Mesodermal cell (in vitro differentiated cells): ENCODE data around the gene B3GLCT.
"Not testable (repeated sequence)": the region's sequence is repeated elsewhere in the genome, so short reads cannot be mapped to it uniquely, and the experiment has no call there.

Source experiments
- H3K27ac ChIP-seq: 2 replicates; pipeline ENCODE4 v1.7.0; 2013; ENCODE audit warnings: mild to moderate bottlenecking, low read depth, low read length, moderate library complexity; ENCODE audit not compliant: severe bottlenecking
- H3K36me3 ChIP-seq: 2 replicates; pipeline ENCODE4 v1.7.1; 2013; ENCODE audit warnings: mild to moderate bottlenecking, low read length, moderate library complexity; ENCODE audit not compliant: control insufficient read depth, insufficient read depth
- H3K4me1 ChIP-seq: one replicate; pipeline ENCODE4 v1.7.1; 2013; ENCODE audit warnings: mild to moderate bottlenecking, low read length; ENCODE audit not compliant: insufficient read depth, control insufficient read depth, poor library complexity, severe bottlenecking
- H3K4me3 ChIP-seq: 2 replicates; pipeline ENCODE4 v1.7.0; 2013; ENCODE audit warnings: low read length, control low read depth, mild to moderate bottlenecking; ENCODE audit not compliant: insufficient read depth, poor library complexity, severe bottlenecking; ENCODE audit errors: extremely low read depth
- H3K9me3 ChIP-seq: 2 replicates; pipeline ENCODE4 v1.7.1; 2013; ENCODE audit warnings: mild to moderate bottlenecking, low read length, moderate library complexity; ENCODE audit not compliant: control insufficient read depth
- WGBS, 2 experiments: methylation state at CpG; one replicate each; pipeline ENCODE4 v1.1.5; 2013; ENCODE audit warnings: missing lambda C conversion rate in 2 of 2; ENCODE audit not compliant: insufficient coverage in 2 of 2; 5-methylcytosine and 5-hydroxymethylcytosine counted together

The B3GLCT gene

GRCh38 chr13:31168166-31168565, 31.6 kb upstream of the B3GLCT start:
- Histone ChIP-seq H3K4me3 (no peak overlapping the region), H3K27ac (no peak overlapping the region), H3K4me1 (no peaks in the 10 kb centered on the region), H3K36me3 (no peaks in the 10 kb centered on the region), H3K9me3 (no peaks in the 10 kb centered on the region)
- WGBS, 2 experiments = no CpG with 5 or more reads among the region's 2 CpGs

- Histone ChIP-seq H3K36me3 (no peaks in the 10 kb centered on the region), H3K9me3 (no peaks in the 10 kb centered on the region), H3K4me1 (no peaks in the 10 kb centered on the region), H3K4me3 (no peak overlapping the region), H3K27ac (no peak overlapping the region)
- 78 to 94% methylated on average over 7 to 8 of the region's 11 CpGs for WGBS, 2 experiments
Observed at GRCh38 chr13:31168736-31169135, 31.0 kb upstream of the B3GLCT start.

GRCh38 chr13:31172001-31172400, 27.8 kb upstream of the B3GLCT start:
- no peaks in the 10 kb centered on the region for H3K36me3 ChIP-seq
- 100% methylated on average over 1 of the region's 3 CpGs; no CpG with 5 or more reads in 1 of the 2 experiments for WGBS, 2 experiments
- H3K4me3 ChIP-seq = no peak overlapping the region
- H3K4me1 ChIP-seq = no peaks in the 10 kb centered on the region
- H3K27ac ChIP-seq = no peak overlapping the region
- no peaks in the 10 kb centered on the region for H3K9me3 ChIP-seq

- Histone ChIP-seq H3K36me3 (no peaks in the 10 kb centered on the region), H3K9me3 (no peaks in the 10 kb centered on the region), H3K4me3 (no peak overlapping the region), H3K27ac (no peak overlapping the region), H3K4me1 (no peaks in the 10 kb centered on the region)
- 100% methylated on average over 1 of the region's 2 CpGs; no CpG with 5 or more reads in 1 of the 2 experiments for WGBS, 2 experiments
Observed at GRCh38 chr13:31172535-31172934, 27.2 kb upstream of the B3GLCT start.

- no peaks in the 10 kb centered on the region for H3K9me3 ChIP-seq
- no peak overlapping the region for H3K4me3 ChIP-seq
- H3K27ac ChIP-seq = no peak overlapping the region
- H3K4me1 ChIP-seq = no peaks in the 10 kb centered on the region
- 100% methylated on average over 1 of the region's 3 CpGs; no CpG with 5 or more reads in 1 of the 2 experiments for WGBS, 2 experiments
- H3K36me3 ChIP-seq = no peaks in the 10 kb centered on the region
Observed at GRCh38 chr13:31174018-31174417, 25.8 kb upstream of the B3GLCT start.

- Histone ChIP-seq H3K4me1 (no peaks in the 10 kb centered on the region), H3K9me3 (no peaks in the 10 kb centered on the region), H3K27ac (no peak overlapping the region), H3K36me3 (no peaks in the 10 kb centered on the region), H3K4me3 (no peak overlapping the region)
- 100% methylated on average over 2 to 3 of the region's 3 CpGs for WGBS, 2 experiments
Observed at GRCh38 chr13:31175847-31176532, 23.8 kb upstream of the B3GLCT start.

- WGBS, 2 experiments = 95 to 99% methylated on average over 12 of the region's 12 CpGs
- not testable (repeated sequence) for H3K4me1 ChIP-seq, H3K27ac ChIP-seq, H3K36me3 ChIP-seq, H3K9me3 ChIP-seq, H3K4me3 ChIP-seq
Observed at GRCh38 chr13:31177813-31178495, 21.8 kb upstream of the B3GLCT start.

- no peak overlapping the region for H3K27ac ChIP-seq
- H3K4me3 ChIP-seq = no peak overlapping the region
- H3K9me3 ChIP-seq = no peaks in the 10 kb centered on the region
- H3K4me1 ChIP-seq = no peaks in the 10 kb centered on the region
- no peaks in the 10 kb centered on the region for H3K36me3 ChIP-seq
- 97 to 98% methylated on average over 5 to 7 of the region's 8 CpGs for WGBS, 2 experiments
Observed at GRCh38 chr13:31179241-31179640, 20.5 kb upstream of the B3GLCT start.

GRCh38 chr13:31179754-31180153, 20.0 kb upstream of the B3GLCT start:
- H3K4me3 ChIP-seq = no peak overlapping the region
- H3K4me1 ChIP-seq = no peaks in the 10 kb centered on the region
- no peaks in the 10 kb centered on the region for H3K9me3 ChIP-seq
- WGBS, 2 experiments = 80 to 93% methylated on average over 4 to 5 of the region's 5 CpGs
- no peak overlapping the region for H3K27ac ChIP-seq
- no peaks in the 10 kb centered on the region for H3K36me3 ChIP-seq

- Histone ChIP-seq H3K27ac (no peak overlapping the region), H3K36me3 (no peaks in the 10 kb centered on the region), H3K9me3 (no peaks in the 10 kb centered on the region), H3K4me3 (no peak overlapping the region), H3K4me1 (no peaks in the 10 kb centered on the region)
- 95 to 96% methylated on average over 19 to 21 of the region's 26 CpGs for WGBS, 2 experiments
Observed at GRCh38 chr13:31182987-31183386, 16.8 kb upstream of the B3GLCT start.

- Histone ChIP-seq H3K9me3 (no peaks in the 10 kb centered on the region), H3K4me1 (no peaks in the 10 kb centered on the region), H3K4me3 (no peak overlapping the region), H3K27ac (no peak overlapping the region), H3K36me3 (no peaks in the 10 kb centered on the region)
- WGBS, 2 experiments = 83 to 93% methylated on average over 3 to 5 of the region's 6 CpGs
Observed at GRCh38 chr13:31184451-31184850, 15.3 kb upstream of the B3GLCT start.
